HepG2 (cell line): Measurements from ENCODE around the gene UBR4.

Experiments used
- KDM5B ChIP-seq: sonication (generic); formaldehyde crosslinking; IDR thresholded peaks from 2 replicates; pipeline ENCODE4 v1.4.0; 2020; ENCODE audit warnings: missing genetic modification reagents, mild to moderate bottlenecking, borderline replicate concordance
- RAD21 ChIP-seq: fragments of 450-650 bp; formaldehyde crosslinking; IDR thresholded peaks from 2 replicates; pipeline ENCODE4 v1.5.0; 2020; ENCODE audit warnings: mild to moderate bottlenecking
- ZNF75D ChIP-seq: sonication (generic); formaldehyde crosslinking; IDR thresholded peaks from 2 replicates; pipeline ENCODE4 v1.8.1; 2023; ENCODE audit warnings: missing genetic modification reagents, mild to moderate bottlenecking, borderline replicate concordance
- TF ChIP-seq, protein P1 (sequence below): sonication (generic); formaldehyde crosslinking; IDR thresholded peaks from 2 replicates; pipeline ENCODE4 v1.9.0; 2022; ENCODE audit warnings: missing genetic modification reagents, mild to moderate bottlenecking, borderline replicate concordance
- TF ChIP-seq, protein P2 (sequence below), 2 experiments: sonication (generic) in 1 of 2; formaldehyde crosslinking in 1 of 2; IDR thresholded peaks; 2 replicates each; pipeline versions ENCODE4 v1.5.1 to v1.6.1; 2011 to 2020; ENCODE audit warnings: borderline replicate concordance in 1 of 2, low read depth in 1 of 2, low read length in 1 of 2, mild to moderate bottlenecking in 1 of 2, missing genetic modification reagents in 1 of 2, moderate library complexity in 1 of 2

DNA sequence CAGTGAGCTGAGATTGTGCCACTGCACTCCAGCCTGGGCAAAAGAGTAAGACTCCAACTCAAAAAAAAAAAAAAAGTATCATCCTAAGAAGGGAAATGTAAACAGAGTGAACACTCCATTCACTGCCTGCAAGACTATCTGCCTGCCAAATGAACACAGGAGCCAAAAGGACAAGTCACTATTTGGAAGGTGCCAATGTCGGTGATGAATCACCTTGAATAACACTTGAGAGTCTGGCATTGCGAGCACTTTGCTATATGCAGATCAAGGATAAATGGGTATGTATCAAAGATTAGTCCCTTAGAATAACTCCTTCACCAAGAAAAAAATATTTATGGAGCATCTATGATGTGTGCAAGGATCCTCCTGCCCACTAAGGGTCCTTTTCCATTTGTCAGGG is 6.6 kb downstream of the UBR4 start:
- TF ChIP-seq, protein P1, sequence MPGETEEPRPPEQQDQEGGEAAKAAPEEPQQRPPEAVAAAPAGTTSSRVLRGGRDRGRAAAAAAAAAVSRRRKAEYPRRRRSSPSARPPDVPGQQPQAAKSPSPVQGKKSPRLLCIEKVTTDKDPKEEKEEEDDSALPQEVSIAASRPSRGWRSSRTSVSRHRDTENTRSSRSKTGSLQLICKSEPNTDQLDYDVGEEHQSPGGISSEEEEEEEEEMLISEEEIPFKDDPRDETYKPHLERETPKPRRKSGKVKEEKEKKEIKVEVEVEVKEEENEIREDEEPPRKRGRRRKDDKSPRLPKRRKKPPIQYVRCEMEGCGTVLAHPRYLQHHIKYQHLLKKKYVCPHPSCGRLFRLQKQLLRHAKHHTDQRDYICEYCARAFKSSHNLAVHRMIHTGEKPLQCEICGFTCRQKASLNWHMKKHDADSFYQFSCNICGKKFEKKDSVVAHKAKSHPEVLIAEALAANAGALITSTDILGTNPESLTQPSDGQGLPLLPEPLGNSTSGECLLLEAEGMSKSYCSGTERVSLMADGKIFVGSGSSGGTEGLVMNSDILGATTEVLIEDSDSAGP (CRISPR knock-in tag), result no peak
- TF ChIP-seq RAD21 (CRISPR knock-in tag) (no peak), ZNF75D (CRISPR knock-in tag) (no peak), KDM5B (CRISPR knock-in tag) (no peak)
- TF ChIP-seq, protein P2, sequence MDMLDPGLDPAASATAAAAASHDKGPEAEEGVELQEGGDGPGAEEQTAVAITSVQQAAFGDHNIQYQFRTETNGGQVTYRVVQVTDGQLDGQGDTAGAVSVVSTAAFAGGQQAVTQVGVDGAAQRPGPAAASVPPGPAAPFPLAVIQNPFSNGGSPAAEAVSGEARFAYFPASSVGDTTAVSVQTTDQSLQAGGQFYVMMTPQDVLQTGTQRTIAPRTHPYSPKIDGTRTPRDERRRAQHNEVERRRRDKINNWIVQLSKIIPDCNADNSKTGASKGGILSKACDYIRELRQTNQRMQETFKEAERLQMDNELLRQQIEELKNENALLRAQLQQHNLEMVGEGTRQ (IDR thresholded peaks at IDR 0.05; ENCODE audit: low read depth, low read length), result no peak
- TF ChIP-seq, protein P2 (CRISPR knock-in tag; IDR thresholded peaks at IDR 0.05; ENCODE audit: borderline replicate concordance), result no peak
